SIG-M5 treated with dmso at 0.1 percent for 504 hours (cell line): Measurements from ENCODE around the gene STX11.
"Not testable (repeated sequence)": the region's sequence is repeated elsewhere in the genome, so short reads cannot be mapped to it uniquely, and the experiment has no call there.

Experiments
- DNase-seq: peaks from one replicate; lab custom pipeline; 2025; ENCODE audit not compliant: unreplicated experiment; lab: John Stamatoyannopoulos, UW

Gene STX11

GRCh38 chr6:144174006-144174405 lies 23.7 kb downstream of the STX11 start:
- no peak for DNase-seq

GRCh38 chr6:144176043-144176442 lies 25.7 kb downstream of the STX11 start:
- no peak for DNase-seq

- no peak for DNase-seq
These were observed 27.4 kb downstream of the STX11 start for GRCh38 chr6:144177726-144178125.

GRCh38 chr6:144178323-144178722 lies 28.0 kb downstream of the STX11 start:
- DNase-seq = no peak

- no peak for DNase-seq
These were observed 28.9 kb downstream of the STX11 start for GRCh38 chr6:144179237-144179636.

- no peak for DNase-seq
These were observed 29.5 kb downstream of the STX11 start for GRCh38 chr6:144179828-144180227.

GRCh38 chr6:144180354-144180753 lies 30.0 kb downstream of the STX11 start:
- not testable (repeated sequence) for DNase-seq

GRCh38 chr6:144181639-144182038 lies 31.3 kb downstream of the STX11 start:
- peak; percentile 89 for DNase-seq

DNA sequence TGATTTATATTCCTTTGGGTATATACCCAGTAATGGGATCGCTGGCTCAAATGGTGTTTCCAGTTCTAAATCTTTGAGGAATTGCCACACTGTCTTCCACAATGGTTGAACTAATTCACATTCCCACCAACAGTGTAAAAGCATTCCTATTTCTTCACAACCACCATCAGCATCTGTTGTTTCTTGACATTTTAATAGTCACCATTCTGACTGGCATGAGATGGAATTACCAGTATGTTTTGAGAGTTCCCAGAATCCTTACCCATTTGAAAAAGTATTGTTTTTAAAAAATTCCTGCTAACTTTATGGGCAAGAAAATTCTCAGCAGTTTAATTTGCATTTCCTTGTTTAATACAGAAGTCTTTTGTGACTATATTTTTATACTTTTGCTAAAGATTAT lies 33.9 kb downstream of the STX11 start:
- not testable (repeated sequence) for DNase-seq

- DNase-seq = no peak
These were observed 35.0 kb downstream of the STX11 start for GRCh38 chr6:144185133-144185836.

- no peak for DNase-seq
These were observed 36.7 kb downstream of the STX11 start for GRCh38 chr6:144186817-144187625.

GRCh38 chr6:144189351-144189750 lies 39.0 kb downstream of the STX11 start:
- DNase-seq = no peak

GRCh38 chr6:144190080-144190479 lies 39.8 kb downstream of the STX11 start:
- no peak for DNase-seq

- DNase-seq = no peak
These were observed 40.3 kb downstream of the STX11 start for GRCh38 chr6:144190593-144190992.

DNA sequence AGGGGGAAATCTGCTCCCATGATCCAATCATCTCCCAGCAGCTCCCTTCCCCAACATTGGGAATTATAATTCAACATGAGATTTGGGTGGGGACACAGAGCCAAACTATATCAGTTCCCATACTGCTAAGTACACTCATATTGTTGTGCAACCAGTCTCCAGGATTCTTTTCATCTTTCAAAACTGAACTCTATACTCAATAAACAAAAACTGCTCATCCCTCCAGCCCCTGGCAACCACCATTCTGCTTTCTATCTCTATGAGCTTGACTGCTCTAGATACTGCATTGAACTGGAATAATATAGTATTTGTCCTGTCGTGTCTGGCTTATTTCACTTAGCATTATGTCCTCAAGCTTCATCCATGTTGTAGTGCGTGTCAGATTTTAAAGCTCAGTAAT lies 42.9 kb downstream of the STX11 start:
- no peak for DNase-seq

- no peak for DNase-seq
These were observed 44.0 kb downstream of the STX11 start for GRCh38 chr6:144194293-144194810.

DNA sequence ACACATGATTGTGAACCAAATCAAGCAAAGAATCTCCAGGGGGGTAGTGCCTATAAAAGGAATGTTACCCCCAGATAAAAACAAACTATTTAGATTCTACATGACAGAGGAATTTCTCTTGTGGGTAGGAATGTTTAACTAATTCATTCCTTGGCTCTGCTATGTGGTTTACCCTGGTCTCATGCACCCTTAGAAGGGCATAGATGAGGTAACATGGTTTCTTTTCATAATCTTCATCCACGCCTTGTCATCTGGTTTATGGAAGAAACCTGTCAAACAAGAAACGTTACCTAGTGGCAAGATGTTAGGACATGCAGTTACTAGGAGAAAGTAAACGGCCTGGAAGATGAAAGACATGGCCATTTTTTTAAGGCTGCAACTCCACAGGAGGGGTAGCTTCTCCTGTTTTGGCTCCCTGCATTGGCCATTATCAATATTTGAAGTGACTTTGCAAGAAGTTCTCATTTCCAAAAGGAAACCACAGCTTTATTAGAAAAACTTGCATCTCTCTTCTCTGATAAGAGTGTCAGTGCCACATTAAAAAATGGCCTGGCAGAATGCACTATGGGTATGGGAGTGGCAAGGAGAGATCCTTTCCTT lies 45.5 kb downstream of the STX11 start:
- peak; percentile 44 for DNase-seq

- DNase-seq = no peak
These were observed 47.6 kb downstream of the STX11 start for GRCh38 chr6:144197919-144198318.

GRCh38 chr6:144202879-144203468 lies 52.7 kb downstream of the STX11 start:
- no peak for DNase-seq

- DNase-seq = no peak
These were observed 60.8 kb downstream of the STX11 start for GRCh38 chr6:144211160-144211559.

DNA sequence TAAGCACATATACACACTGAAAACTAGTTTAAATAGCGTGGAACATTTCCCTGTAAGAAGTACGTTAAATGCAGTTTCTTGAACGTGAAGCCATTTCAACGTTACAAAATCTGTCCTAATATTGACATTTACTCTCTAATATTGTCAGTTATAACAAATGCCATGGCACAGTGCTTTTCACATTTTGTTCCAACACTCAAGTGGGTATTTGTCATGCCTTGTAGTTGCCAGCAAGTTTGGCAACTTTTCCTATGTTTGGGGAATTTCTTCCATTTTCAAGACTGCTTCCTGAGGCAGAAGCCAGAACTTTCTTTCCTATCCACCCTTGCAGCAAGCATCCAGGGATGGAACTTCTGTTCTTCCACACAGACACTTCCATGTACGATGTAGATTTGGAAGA lies 63.0 kb downstream of the STX11 start:
- DNase-seq = no peak
